Activated CD4-positive, alpha-beta T cell treated with anti-CD3 and anti-CD28 coated beads, Interleukin-2, amount 10 ng/mL, durations not matched to agents 7 days and 5 days (primary cell): ENCODE measurements around the gene EFCAB5. TPM values are rescaled to one million over a fixed set of nuclear protein-coding genes. Genes with fewer than 3 reads are reported as not detected.
"Not testable (repeated sequence)": the region's sequence is repeated elsewhere in the genome, so short reads cannot be mapped to it uniquely, and the experiment has no call there.

ENCODE experiments used
- CTCF ChIA-PET: fragments of 350-600 bp; sonication (Branson Sonifier 250); formaldehyde crosslinking; loops from one replicate; lab custom pipeline; 2021; ENCODE audit warnings: antibody characterized with exemption; lab: Charles Lee
- POLR2A ChIA-PET: fragments of 350-600 bp; sonication (Branson Sonifier 250); formaldehyde crosslinking; loops from one replicate; lab custom pipeline; 2021; ENCODE audit warnings: antibody characterized with exemption; lab: Charles Lee
- DNase-seq: peaks from one replicate; pipeline ENCODE4 v3.0.0-alpha.2; 2020
- H3K27ac Mint-ChIP-seq: one replicate; pipeline ENCODE4 v1.8.0; 2021; ENCODE audit warnings: mild to moderate bottlenecking, moderate library complexity, mixed read lengths
- H3K27me3 Mint-ChIP-seq: one replicate; pipeline ENCODE4 v1.8.0; 2021; ENCODE audit warnings: mixed read lengths
- H3K36me3 Mint-ChIP-seq: one replicate; pipeline ENCODE4 v1.8.0; 2021; ENCODE audit warnings: low read depth, mixed read lengths
- H3K4me1 Mint-ChIP-seq: one replicate; pipeline ENCODE4 v1.8.0; 2021; ENCODE audit warnings: mixed read lengths
- H3K4me3 Mint-ChIP-seq: one replicate; pipeline ENCODE4 v1.8.0; 2021; ENCODE audit warnings: mild to moderate bottlenecking, moderate library complexity, mixed read lengths
- H3K9me3 Mint-ChIP-seq: one replicate; pipeline ENCODE4 v1.8.0; 2021; ENCODE audit warnings: mixed read lengths
- total RNA-seq, 2 experiments: library from RNA; stranded (reverse); gene quantifications; one replicate each; pipeline ENCODE4 v1.2.3, GENCODE V29; 2021

EFCAB5 gene
- total RNA-seq, 2 experiments from 2014 or later = 1.1 to 1.6 TPM

- DNase-seq = no peak
- ChIA-PET CTCF (interaction anchor here (0.7 to 1.1 kb wide), 2 partner anchors 16 to 74 kb away, joined by 3 read pairs; no protein-coding TSS in a partner anchor), POLR2A (no interaction called here)
- no peaks in the 10 kb centered on the region for H3K36me3 Mint-ChIP-seq
- H3K4me1 Mint-ChIP-seq = no peaks in the 10 kb centered on the region
- no peak overlapping the region for H3K27ac Mint-ChIP-seq
- H3K4me3 Mint-ChIP-seq = no peak overlapping the region
- H3K9me3 Mint-ChIP-seq = no peaks in the 10 kb centered on the region
- peaks cover 9% of the 10 kb centered on the region for H3K27me3 Mint-ChIP-seq
Measured at GRCh38 chr17:29982991-29983653, 41.7 kb downstream of the EFCAB5 start.

- POLR2A ChIA-PET = no interaction called here
- peaks cover 3% of the 10 kb centered on the region for H3K9me3 Mint-ChIP-seq
Measured at GRCh38 chr17:29996458-29996857, 55.0 kb downstream of the EFCAB5 start.

GRCh38 chr17:30000001-30000754, 58.7 kb downstream of the EFCAB5 start:
- no peak overlapping the region for H3K4me3 Mint-ChIP-seq
- DNase-seq = no peak
- POLR2A ChIA-PET = no interaction called here
- H3K9me3 Mint-ChIP-seq = no peaks in the 10 kb centered on the region
- H3K27ac Mint-ChIP-seq = peak overlapping the region; percentile 42
- CTCF ChIA-PET = interaction anchor here (0.6 kb wide), 1 partner anchor 1496 kb away, joined by 3 read pairs; no protein-coding TSS in a partner anchor
- no peaks in the 10 kb centered on the region for H3K36me3 Mint-ChIP-seq
- H3K4me1 Mint-ChIP-seq = peaks cover 12% of the 10 kb centered on the region
- H3K27me3 Mint-ChIP-seq = peaks cover 7% of the 10 kb centered on the region

More at GRCh38 chr17:29996458-29996857, 55.0 kb downstream of the EFCAB5 start:
- Mint-ChIP-seq H3K4me3 (no peak overlapping the region), H3K27me3 (peaks cover 10% of the 10 kb centered on the region), H3K4me1 (peaks cover 12% of the 10 kb centered on the region), H3K36me3 (no peaks in the 10 kb centered on the region), H3K27ac (no peak overlapping the region)
- CTCF ChIA-PET = no interaction called here
- no peak for DNase-seq

GRCh38 chr17:30000755-30001257, 59.4 kb downstream of the EFCAB5 start:
- DNase-seq = no peak
- H3K27ac Mint-ChIP-seq = peak overlapping the region; percentile 77
- peak overlapping the region; percentile 9 for H3K4me3 Mint-ChIP-seq
- H3K36me3 Mint-ChIP-seq = no peaks in the 10 kb centered on the region
- peaks cover 12% of the 10 kb centered on the region for H3K4me1 Mint-ChIP-seq
- no peaks in the 10 kb centered on the region for H3K9me3 Mint-ChIP-seq
- peaks cover 1% of the 10 kb centered on the region for H3K27me3 Mint-ChIP-seq
- CTCF ChIA-PET = interaction anchor here (0.6 kb wide), 1 partner anchor 1497 kb away, joined by 3 read pairs; no protein-coding TSS in a partner anchor
- POLR2A ChIA-PET = no interaction called here

GRCh38 chr17:30002088-30002487, 60.7 kb downstream of the EFCAB5 start:
- ChIA-PET CTCF (no interaction called here), POLR2A (no interaction called here)
- H3K36me3 Mint-ChIP-seq = no peaks in the 10 kb centered on the region
- H3K4me3 Mint-ChIP-seq = no peak overlapping the region
- no peak overlapping the region for H3K27ac Mint-ChIP-seq
- H3K27me3 Mint-ChIP-seq = no peaks in the 10 kb centered on the region
- DNase-seq = no peak
- no peaks in the 10 kb centered on the region for H3K9me3 Mint-ChIP-seq
- H3K4me1 Mint-ChIP-seq = peaks cover 12% of the 10 kb centered on the region

GRCh38 chr17:30005709-30006320, 64.4 kb downstream of the EFCAB5 start:
- no peak overlapping the region for H3K27ac Mint-ChIP-seq
- no peaks in the 10 kb centered on the region for H3K9me3 Mint-ChIP-seq
- no peak overlapping the region for H3K4me3 Mint-ChIP-seq
- POLR2A ChIA-PET = interaction anchor here (0.6 kb wide), 1 partner anchor 329 kb away, joined by 3 read pairs; no protein-coding TSS in a partner anchor
- CTCF ChIA-PET = no interaction called here
- DNase-seq = no peak
- H3K36me3 Mint-ChIP-seq = no peaks in the 10 kb centered on the region
- H3K27me3 Mint-ChIP-seq = peaks cover 4% of the 10 kb centered on the region
- H3K4me1 Mint-ChIP-seq = peaks cover 4% of the 10 kb centered on the region

- DNase-seq, H3K36me3 Mint-ChIP-seq, CTCF ChIA-PET, H3K9me3 Mint-ChIP-seq, H3K27ac Mint-ChIP-seq, H3K4me3 Mint-ChIP-seq, H3K4me1 Mint-ChIP-seq, POLR2A ChIA-PET: not testable (repeated sequence)
- H3K27me3 Mint-ChIP-seq = peaks cover 13% of the 10 kb centered on the region
Measured at GRCh38 chr17:30011934-30012333, 70.5 kb downstream of the EFCAB5 start.

- Mint-ChIP-seq H3K9me3 (no peaks in the 10 kb centered on the region), H3K4me3 (no peak overlapping the region), H3K27ac (no peak overlapping the region), H3K27me3 (peaks cover 5% of the 10 kb centered on the region), H3K4me1 (peaks cover 1% of the 10 kb centered on the region), H3K36me3 (no peaks in the 10 kb centered on the region)
- DNase-seq = peak; percentile 64
- POLR2A ChIA-PET = no interaction called here
- CTCF ChIA-PET = interaction anchor here (0.6 to 0.7 kb wide), 2 partner anchors 17 to 201 kb away, joined by 3 to 5 read pairs; no protein-coding TSS in a partner anchor
Measured at GRCh38 chr17:30021708-30022317, 80.4 kb downstream of the EFCAB5 start.

GRCh38 chr17:30025325-30025724, 83.9 kb downstream of the EFCAB5 start:
- POLR2A ChIA-PET, H3K27ac Mint-ChIP-seq, CTCF ChIA-PET, H3K36me3 Mint-ChIP-seq, H3K27me3 Mint-ChIP-seq, H3K4me1 Mint-ChIP-seq, H3K9me3 Mint-ChIP-seq, DNase-seq, H3K4me3 Mint-ChIP-seq: not testable (repeated sequence)

- POLR2A ChIA-PET = no interaction called here
- Mint-ChIP-seq H3K4me1 (peaks cover 2% of the 10 kb centered on the region), H3K9me3 (no peaks in the 10 kb centered on the region), H3K4me3 (no peak overlapping the region), H3K27me3 (no peaks in the 10 kb centered on the region), H3K27ac (no peak overlapping the region), H3K36me3 (no peaks in the 10 kb centered on the region)
- no peak for DNase-seq
- CTCF ChIA-PET = no interaction called here
Measured at GRCh38 chr17:30027676-30028075, 86.2 kb downstream of the EFCAB5 start.

GRCh38 chr17:30031214-30031869, 89.9 kb downstream of the EFCAB5 start:
- Mint-ChIP-seq H3K4me1 (peaks cover 2% of the 10 kb centered on the region), H3K4me3 (no peak overlapping the region), H3K36me3 (no peaks in the 10 kb centered on the region), H3K9me3 (no peaks in the 10 kb centered on the region), H3K27ac (no peak overlapping the region), H3K27me3 (peaks cover 13% of the 10 kb centered on the region)
- ChIA-PET CTCF (interaction anchor here (0.7 to 1.2 kb wide), 2 partner anchors 54 to 661 kb away, joined by 3 read pairs; no protein-coding TSS in a partner anchor), POLR2A (interaction anchor here (0.6 kb wide), 1 partner anchor 327 kb away, joined by 3 read pairs; no protein-coding TSS in a partner anchor)
- peak; percentile 14 for DNase-seq

- peaks cover 3% of the 10 kb centered on the region for H3K36me3 Mint-ChIP-seq
- no peak overlapping the region for H3K27ac Mint-ChIP-seq
- H3K27me3 Mint-ChIP-seq = peaks cover 13% of the 10 kb centered on the region
- ChIA-PET POLR2A (no interaction called here), CTCF (no interaction called here)
- H3K4me3 Mint-ChIP-seq = no peak overlapping the region
- DNase-seq = no peak
- H3K9me3 Mint-ChIP-seq = no peaks in the 10 kb centered on the region
- peaks cover 2% of the 10 kb centered on the region for H3K4me1 Mint-ChIP-seq
Measured at GRCh38 chr17:30035369-30035768, 93.9 kb downstream of the EFCAB5 start.
